ENCODE data around the gene SLC45A3.
"Not testable (repeated sequence)": the region's sequence is repeated elsewhere in the genome, so short reads cannot be mapped to it uniquely, and the experiment has no call there.

SLC45A3 gene

GRCh38 chr1:205680073-205680851 is at the start of gene SLC45A3:
Gene SLC45A3 (minus strand): TSS chr1:205680509. CDS start chr1:205664656, 15,853 bp downstream.
- DNase-seq (ENCODE audit: low read depth), result no peak

DNA sequence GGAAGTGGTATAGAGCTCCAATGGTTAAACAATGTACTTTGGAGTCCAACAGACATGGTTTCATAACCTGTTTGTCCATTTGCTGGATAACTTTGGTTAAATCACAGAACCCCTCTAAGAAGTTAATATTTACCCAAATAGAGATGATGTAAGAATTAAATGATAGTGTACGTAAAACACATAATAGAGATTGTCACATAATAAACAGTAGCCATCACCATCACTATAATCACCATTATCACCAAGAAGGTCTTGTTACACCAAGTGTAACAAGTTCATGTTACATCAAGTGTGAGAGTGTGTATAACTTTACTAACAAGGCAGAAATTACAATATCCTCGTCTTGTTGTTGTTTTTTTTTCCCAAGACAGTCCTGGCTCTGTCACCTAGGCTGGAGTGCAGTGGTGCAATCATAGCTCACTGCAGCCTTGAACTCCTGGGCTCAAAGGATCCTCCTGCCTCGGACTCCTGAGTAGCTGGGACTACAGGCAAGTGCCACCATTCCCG is 46.4 kb upstream of the SLC45A3 start:
- no peak overlapping the region for H3K4me3 ChIP-seq (ENCODE audit: low read depth, low read length)
- no peak for DNase-seq (ENCODE audit: low read depth)

More at GRCh38 chr1:205680073-205680851, at the start of gene SLC45A3:
- peak within 1 kb of the TSS; percentile 71 for H3K4me3 ChIP-seq (ENCODE audit: low read depth, low read length)

- no peak for DNase-seq (ENCODE audit: low read depth)
- H3K4me3 ChIP-seq (ENCODE audit: low read depth, low read length), result no peak overlapping the region
These were observed 45.2 kb upstream of the SLC45A3 start for GRCh38 chr1:205725514-205725913.

- H3K4me3 ChIP-seq (ENCODE audit: low read depth, low read length), result not testable (repeated sequence)
These were observed 40.4 kb upstream of the SLC45A3 start for GRCh38 chr1:205720740-205721139.

GRCh38 chr1:205719762-205720161 is 39.5 kb upstream of the SLC45A3 start:
- DNase-seq (ENCODE audit: low read depth), result no peak
- no peak overlapping the region for H3K4me3 ChIP-seq (ENCODE audit: low read depth, low read length)

More at GRCh38 chr1:205720740-205721139, 40.4 kb upstream of the SLC45A3 start:
- not testable (repeated sequence) for DNase-seq (ENCODE audit: low read depth)

DNA sequence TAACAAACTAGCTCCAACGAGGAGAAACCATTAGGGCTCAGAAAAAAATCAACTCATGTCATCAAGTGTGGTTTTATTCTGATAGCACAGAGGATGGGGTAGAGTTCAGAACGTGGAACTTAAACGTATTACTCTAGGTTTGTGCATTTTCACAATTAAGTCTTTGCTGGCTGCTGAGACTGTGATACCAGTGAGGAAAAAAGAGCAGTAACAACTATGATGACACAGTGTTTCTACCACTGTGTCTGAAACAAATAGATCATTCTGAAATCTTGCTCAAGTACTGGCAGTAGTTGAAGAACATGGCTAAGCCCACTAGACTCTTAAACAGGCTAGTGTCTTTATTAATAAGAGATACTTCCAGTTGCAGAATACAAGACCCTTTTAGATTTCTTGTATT is 38.7 kb upstream of the SLC45A3 start:
- DNase-seq (ENCODE audit: low read depth), result no peak
- H3K4me3 ChIP-seq (ENCODE audit: low read depth, low read length), result no peak overlapping the region

- no peak for DNase-seq (ENCODE audit: low read depth)
- H3K4me3 ChIP-seq (ENCODE audit: low read depth, low read length), result no peak overlapping the region
These were observed 36.2 kb upstream of the SLC45A3 start for GRCh38 chr1:205716371-205717132.

GRCh38 chr1:205715628-205716027 is 35.3 kb upstream of the SLC45A3 start:
- DNase-seq (ENCODE audit: low read depth), result no peak
- no peak overlapping the region for H3K4me3 ChIP-seq (ENCODE audit: low read depth, low read length)

GRCh38 chr1:205714906-205715246 is 34.6 kb upstream of the SLC45A3 start:
- DNase-seq (ENCODE audit: low read depth), result no peak
- no peak overlapping the region for H3K4me3 ChIP-seq (ENCODE audit: low read depth, low read length)

GRCh38 chr1:205714190-205714905 is 34.0 kb upstream of the SLC45A3 start:
- H3K4me3 ChIP-seq (ENCODE audit: low read depth, low read length), result no peak overlapping the region
- DNase-seq (ENCODE audit: low read depth), result peak; percentile 8

- DNase-seq (ENCODE audit: low read depth), result peak; percentile 22
- H3K4me3 ChIP-seq (ENCODE audit: low read depth, low read length), result no peak overlapping the region
These were observed 31.1 kb upstream of the SLC45A3 start for GRCh38 chr1:205711105-205712048.

DNA sequence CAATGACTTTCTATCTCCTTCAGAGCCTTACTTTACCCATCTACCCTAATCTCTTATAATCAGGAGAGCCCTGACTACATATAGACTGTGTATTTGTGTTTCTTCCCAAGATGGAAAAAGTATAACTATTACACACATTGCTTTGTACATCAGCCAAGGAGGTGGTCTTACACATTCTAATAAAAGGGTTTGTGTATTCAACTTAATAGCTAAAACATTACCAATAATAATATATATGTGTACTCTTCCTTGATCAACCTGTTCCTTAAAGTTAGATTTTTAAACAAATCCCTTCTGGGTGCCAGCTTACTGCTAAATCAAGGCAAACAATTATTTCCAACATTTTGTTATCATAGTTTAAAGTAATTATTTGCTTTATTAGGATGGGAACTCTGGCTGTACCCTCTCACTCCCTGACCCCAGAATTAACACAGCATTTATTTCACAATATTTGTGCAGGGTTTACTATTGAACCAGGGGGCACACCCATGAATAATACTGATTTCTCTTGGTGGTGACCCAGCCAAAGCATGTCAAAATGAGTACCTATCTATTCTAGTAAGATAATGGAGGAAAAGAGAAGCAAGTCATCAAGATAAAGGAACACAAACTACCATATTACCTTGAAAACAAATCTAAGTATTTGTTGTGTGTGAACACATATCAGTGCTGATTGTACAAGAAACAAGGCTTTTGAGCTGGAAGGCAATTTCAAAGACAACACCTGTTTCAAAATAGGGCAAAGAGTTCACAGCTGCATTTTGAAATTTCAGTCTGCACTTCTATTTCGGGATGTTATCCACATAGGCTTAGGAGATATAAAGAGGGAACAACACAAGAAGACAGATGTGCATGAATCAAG is 30.1 kb upstream of the SLC45A3 start:
- no peak for DNase-seq (ENCODE audit: low read depth)
- H3K4me3 ChIP-seq (ENCODE audit: low read depth, low read length), result no peak overlapping the region

DNA sequence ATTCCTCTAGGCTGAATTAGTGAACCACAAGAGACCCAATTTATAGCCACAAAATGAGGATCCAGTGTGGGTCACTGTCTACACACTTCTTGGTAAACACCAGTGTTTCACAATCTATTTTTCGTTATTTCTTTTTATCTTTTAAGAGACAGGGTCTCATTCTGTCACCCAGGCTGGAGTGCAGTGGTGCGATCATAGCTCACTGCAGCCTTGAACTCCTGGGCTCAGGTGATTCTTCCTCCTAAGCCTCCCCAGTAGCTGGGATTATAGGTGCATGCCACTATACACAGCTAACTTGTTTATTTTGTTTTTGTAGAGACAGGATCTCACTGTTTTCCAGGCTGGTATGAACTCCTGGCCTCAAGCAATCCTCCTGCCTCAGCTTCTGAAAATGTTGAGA is 29.3 kb upstream of the SLC45A3 start:
- H3K4me3 ChIP-seq (ENCODE audit: low read depth, low read length), result no peak overlapping the region
- DNase-seq (ENCODE audit: low read depth), result no peak

DNA sequence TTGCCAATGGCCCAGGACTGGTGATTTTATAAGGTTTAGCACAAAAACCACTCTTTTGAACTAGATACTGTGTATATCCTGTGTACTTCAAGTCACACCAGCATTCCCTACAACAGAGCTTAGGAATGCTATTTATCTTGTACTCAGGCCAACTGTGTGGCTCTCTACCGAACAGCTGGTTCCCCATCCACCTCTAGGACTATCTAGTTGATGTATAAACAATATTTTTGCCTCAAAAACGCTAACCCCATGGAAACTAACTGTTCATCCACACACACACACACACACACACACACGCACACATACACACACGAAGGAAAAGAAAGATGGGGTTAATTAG is 28.7 kb upstream of the SLC45A3 start:
- peak; percentile 44 for DNase-seq (ENCODE audit: low read depth)
- no peak overlapping the region for H3K4me3 ChIP-seq (ENCODE audit: low read depth, low read length)

DNA sequence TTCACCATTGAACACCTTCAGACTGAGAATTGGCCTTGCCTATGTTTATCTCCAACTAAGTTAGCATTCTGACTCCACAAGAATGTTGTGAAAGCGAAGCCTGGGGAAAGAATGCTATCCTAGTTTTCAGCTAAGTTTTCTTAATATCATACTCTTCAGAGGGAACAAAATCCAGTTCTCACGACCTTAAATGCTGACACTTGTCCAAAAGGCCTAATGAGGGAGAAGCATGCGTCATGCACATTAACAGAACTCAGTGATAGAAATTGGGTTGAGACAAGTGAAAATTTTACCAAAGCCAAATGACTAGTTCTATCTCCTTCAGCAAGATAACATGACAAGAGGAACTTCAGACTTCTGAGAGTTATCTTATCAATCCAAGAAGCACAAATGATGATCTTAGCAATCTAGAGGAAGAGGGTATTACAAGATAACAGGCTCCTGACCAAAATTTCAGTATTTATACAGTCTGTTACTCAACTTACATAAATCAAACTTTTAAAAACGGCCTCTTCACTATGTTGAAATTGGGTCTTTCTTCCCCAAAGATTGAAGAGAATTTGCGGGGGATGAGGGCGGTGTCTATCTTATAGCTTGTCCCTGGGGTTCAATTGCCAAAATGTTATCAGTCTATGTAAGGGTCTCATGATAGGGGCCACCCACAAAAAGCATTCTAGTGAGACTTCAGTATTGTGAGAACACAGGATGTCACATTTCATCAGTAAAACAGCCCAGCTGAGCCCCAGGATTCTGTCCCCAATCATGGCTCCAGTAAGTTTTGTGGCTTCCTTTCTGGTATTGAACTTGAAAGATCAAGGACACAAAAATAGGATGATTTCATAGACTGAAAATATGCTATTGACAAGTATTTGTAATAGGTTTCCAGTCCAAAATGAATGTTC is 26.5 kb upstream of the SLC45A3 start:
- H3K4me3 ChIP-seq (ENCODE audit: low read depth, low read length), result no peak overlapping the region
- DNase-seq (ENCODE audit: low read depth), result no peak

DNA sequence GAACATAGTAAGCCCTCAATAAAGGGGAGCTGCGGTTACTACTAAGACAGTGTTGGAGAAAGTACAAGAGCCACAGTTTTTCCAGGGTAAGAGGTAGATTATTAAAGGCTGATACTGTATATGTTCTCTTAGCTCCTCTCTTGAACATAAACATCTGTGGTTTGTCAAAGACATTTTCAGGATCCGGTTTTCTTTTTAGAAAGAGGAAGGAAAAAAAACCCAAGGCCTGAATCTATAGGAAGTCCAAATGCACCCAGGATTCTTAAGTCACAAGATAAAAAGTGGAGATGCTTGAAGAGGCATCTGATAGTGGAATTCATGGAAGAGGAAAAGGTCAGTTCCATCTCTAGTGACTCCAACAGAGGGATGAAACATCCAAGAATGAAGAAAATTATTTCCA is 24.6 kb upstream of the SLC45A3 start:
- DNase-seq (ENCODE audit: low read depth), result no peak
- H3K4me3 ChIP-seq (ENCODE audit: low read depth, low read length), result no peak overlapping the region

DNA sequence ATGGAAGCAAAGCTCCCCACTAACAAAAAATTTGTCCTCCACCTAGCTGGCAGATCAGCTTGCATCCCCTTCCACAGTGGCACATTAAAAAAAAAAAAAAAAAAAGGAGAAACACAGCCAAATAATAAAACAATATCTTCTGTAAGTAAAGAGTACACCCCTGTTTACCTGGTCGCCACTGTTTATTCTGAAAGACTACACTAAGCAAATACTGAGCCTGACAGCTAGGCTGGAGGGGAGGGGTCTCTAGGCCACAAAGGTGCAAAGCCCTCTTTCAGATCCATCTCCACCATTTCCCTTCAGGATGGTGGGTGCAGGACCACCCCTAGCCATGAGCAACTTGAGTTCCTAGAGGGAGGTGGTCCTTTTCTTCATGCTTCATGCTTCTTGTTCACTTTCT is 22.8 kb upstream of the SLC45A3 start:
- DNase-seq (ENCODE audit: low read depth), result no peak

More for the DNA sequence above, 22.8 kb upstream of the SLC45A3 start:
- H3K4me3 ChIP-seq (ENCODE audit: low read depth, low read length), result no peak overlapping the region

Measured in skeletal muscle cell (primary cell).